Islet precursor cell (in vitro differentiated cells): ENCODE results near the gene CALCR.
"Not testable (repeated sequence)": the region's sequence is repeated elsewhere in the genome, so short reads cannot be mapped to it uniquely, and the experiment has no call there.

Experiments
- DNase-seq: peaks from one replicate; pipeline ENCODE4 v3.0.0-alpha.2; 2018

Gene CALCR

DNA sequence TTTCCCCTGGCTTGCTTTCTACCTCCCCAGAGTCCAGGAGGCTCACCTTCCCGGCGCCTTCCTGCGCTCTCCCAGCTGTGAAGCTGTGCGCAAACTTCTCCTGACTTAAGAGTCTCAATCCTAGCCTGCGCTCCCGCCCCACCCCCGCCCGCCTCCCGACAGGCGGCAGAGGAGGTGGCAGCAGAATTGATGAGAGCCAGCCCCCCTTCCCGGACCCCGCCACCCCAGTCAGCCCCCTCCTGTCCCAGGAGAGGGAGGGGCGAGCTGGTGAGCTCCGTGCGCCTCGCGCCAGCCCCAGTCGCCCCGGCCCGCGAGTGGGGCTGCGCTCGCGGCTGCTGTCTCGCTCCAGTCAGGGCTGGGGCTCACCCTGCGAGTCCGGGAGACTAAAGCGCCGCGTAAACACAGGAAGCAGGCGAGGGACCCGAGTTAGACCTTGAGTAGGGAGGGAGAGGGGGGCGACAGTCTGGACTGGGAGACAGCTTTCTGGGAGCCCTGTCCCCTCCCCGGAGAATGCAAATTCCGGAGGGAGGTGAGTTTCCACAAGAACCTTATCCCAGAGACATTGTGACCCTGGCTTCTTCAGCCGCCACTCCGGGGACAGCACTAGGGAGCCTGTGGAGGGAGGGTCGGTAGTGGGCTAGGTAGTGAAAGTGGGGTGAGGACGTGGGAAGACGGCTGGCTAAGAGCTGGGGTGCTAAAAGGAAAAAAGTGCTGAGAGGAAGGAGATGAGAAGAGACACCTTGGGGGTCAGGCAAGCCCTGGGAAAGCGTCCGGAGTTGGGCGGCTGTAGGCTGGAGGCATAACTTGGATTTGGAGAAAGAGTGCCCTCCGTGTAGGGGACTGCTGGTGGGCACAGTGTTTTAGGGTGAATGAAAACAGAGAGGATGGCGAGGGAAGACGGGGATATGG, at the start of gene CALCR:
Gene CALCR, minus strand, starts transcription at position 79 of the 909 bp plus-strand sequence. CDS start 87,743 bp downstream, outside the sequence.
- DNase-seq = peak; percentile 79

DNA sequence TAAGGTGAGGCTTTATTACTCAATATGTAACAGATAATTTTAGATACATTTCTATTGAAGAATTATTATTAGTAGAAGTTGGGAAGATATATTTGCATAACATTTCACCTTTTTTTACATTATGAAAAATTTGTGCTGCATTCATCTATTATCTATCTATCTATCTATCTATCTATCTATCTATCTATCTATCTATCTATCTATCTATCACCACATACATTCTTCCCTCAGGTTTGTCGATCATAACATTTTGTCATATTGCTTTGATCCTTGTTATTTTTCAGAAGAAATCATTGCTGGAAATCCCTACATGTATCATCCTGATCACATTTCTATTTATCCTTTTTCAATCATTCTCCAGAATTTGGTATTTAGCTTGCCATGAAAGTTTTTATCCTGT, 49.3 kb upstream of the CALCR start:
- DNase-seq = no peak

DNA sequence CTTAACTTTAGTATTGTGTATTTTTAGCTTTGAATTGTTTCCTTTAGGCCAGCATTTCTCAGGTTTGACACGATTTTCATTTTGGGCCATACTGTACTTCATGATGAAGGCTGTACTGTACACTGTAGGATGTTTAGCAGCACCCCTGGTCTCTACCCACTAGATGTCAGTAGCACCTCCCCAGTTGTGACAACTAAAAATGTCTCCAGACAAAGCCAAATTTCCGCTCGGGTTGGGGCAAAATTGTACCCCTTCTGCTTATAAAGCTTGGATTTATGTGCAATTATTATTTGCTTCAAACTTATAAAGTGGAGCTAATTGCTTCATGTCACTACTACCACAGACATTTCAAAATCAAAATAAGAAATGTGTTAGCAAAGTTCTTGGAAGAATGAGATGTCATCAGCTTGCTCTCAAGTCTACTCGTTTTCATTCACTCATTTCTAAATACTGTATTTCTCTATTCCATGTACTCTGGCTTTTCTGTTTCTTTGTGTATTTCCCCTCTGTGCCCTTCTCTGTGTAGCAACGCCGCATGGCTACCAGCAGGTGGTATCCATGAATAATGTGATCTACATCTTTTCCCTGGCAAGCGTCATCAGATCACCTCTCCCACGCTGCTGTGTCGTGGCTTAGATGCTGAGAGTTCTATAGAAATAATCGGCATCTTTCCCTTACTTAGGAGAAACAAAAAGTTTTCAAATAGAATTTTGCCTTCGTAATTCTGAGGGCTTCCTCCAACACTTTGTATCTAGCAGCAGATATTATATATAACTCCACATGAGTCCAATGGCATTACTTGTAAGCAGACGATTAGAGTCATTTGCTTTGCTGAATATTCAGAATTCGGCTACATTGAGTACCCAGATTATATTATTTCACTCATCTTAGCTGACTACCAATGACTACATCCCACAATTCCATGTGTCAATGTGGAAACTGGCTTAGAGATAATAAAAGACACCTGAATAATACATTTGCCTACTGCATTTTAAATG, 47.8 kb upstream of the CALCR start:
- peak; percentile 65 for DNase-seq

DNA sequence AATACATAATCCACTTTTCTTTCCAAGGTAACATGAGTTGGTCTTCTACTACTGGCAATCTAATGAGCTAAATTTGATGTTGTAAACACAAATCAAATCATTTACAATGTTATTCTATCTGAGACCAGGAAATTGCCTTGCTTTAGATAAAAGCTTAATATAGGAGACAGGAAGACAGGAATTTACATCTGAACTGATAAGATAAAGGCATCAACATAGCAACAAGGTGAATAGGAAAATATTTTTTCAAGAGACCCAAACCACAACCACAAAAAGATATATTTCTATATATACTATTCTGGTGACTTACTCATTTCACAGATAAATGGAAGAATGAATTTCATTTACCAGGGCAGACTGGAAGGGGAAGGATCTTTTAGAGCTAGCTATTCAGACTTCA, 46.3 kb upstream of the CALCR start:
- DNase-seq = no peak

DNA sequence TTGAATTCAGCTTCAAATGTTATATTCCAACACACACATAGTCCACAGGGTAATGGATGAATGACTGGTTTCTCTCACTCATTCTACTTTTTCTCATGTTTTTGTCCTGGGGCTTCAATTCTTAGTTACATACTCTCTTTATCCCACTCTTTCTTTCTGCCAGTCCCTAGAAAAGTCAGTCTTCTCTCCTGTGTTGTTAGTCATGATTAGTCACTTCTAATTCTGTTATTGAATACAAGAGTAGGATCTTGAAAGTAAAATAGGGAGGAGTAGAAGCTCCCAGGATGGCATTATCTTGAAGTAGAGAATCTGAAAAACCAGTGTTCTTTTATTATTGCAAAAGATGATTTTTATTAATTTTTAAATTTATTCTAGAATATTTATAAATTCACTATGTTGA, 45.5 kb upstream of the CALCR start:
- no peak for DNase-seq

GRCh38 chr7:93601363-93601762, 26.8 kb upstream of the CALCR start:
- DNase-seq = no peak

GRCh38 chr7:93594250-93594649, 19.7 kb upstream of the CALCR start:
- DNase-seq = no peak

DNA sequence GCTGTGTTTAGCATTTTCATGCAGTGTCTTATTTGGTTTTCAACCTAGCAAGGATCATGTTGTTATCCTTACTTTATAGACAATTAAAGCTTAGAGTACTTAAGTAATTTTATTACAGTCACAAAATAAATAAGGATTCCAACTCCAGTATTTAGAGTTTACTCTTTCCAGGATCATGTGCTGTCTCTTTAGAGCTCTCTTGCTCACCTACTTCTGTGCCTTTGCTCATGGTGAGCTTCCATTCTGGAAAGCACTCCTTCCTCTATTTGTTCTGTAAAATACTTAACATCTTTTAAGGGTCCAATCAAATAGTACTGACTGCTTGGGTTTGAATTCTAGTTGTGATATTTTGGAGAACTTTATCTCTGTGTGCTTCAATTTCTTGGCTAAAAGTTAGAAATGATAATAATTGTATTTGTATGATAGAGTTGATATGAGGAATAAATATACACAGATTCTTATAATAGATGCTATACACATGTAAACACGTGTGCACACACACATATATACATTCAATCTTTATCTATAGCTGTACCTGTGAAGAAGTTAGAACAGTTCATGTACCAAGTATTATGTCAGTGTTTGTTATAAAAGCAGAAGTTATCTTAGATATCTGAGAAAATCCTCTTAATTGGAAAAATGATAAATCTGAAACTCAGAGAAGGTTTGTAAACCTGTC, 18.2 kb upstream of the CALCR start:
- DNase-seq = no peak

GRCh38 chr7:93591224-93592050, 16.9 kb upstream of the CALCR start:
- not testable (repeated sequence) for DNase-seq

GRCh38 chr7:93586479-93586865, 11.9 kb upstream of the CALCR start:
- DNase-seq = not testable (repeated sequence)

- not testable (repeated sequence) for DNase-seq
Observed at GRCh38 chr7:93585694-93586478, 11.4 kb upstream of the CALCR start.

- DNase-seq = no peak
Observed at GRCh38 chr7:93579431-93579830, 4.9 kb upstream of the CALCR start.

DNA sequence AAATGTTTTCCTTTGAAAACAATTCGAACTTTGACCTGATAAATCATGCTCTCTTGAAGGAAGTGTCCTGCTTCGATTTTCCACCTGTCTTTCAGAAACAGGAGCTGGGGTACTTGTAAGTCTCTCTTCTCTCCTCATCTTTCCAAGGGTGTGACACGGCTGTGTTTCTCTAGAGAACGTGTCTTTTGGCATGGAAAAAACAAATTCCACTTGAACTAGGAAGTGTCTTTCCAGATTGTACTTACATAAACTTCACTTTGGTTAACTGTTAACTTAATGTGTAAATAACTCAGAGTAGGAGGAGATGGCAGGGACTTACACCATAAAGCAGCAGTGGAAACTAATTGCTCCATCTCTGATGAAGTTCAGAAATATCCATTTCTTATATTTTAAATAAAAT, 4.2 kb upstream of the CALCR start:
- DNase-seq = no peak

- DNase-seq = peak; percentile 91
Observed at GRCh38 chr7:93575555-93576399, 1.3 kb upstream of the CALCR start.

GRCh38 chr7:93574269-93574645, 267 bp downstream of the CALCR start:
- DNase-seq = peak; percentile 61

DNA sequence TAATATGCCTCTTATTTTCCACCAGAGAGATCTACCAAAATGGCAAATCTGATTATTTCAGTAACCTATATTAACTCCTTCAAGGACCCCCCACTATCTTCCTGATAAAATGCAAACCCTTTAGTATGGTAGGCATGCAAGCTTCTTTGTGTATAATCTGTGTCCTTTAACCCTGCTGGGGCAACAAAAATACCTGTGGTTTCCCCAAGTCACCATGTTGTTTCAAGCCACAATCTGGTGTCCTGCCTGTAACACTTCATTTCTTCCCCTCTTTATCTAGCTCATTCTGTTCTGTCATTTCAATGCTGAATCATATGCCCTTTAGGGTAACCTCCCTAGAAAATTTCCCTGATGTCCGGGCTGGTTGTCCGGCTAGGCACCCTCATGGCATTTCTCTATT, 5.3 kb downstream of the CALCR start:
- DNase-seq = no peak

DNA sequence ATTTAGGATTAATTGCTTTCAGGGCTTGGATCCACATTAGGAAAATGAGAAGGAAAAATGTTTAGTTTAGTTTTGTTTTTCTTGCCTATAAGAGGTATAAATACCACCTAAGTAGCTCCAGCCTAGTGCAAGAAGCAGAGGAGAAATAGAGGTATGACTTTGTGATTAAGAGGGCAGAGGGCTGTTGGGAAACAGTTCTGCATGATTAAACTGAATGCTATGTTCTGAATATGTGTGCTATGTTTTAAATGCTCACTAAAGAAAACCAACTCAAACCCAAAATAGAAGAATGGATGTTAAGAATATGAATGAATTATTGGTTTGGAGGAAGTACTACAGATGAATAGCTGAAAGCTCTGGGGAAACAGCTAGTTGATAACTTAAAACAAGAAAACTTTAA, 7.6 kb downstream of the CALCR start:
- DNase-seq = no peak

GRCh38 chr7:93563584-93563983, 10.9 kb downstream of the CALCR start:
- DNase-seq = no peak

DNA sequence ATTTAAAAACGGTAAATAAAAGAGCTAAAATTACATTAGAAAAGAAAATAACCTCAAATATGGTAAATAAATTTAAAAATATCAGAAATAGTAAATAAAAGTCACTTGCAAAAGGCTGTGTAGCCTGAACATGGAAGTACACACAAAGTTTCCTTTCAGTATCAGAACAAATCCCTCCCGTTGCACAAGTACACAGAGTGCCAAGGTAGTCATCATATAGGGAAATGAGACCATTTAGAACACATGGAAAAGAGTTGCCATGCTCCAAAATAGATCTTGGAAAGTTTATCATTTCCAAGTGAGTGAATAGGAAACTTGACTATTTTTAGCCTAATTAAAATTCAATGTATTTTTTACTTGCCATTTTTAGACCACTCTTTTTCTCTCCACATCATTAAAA, 11.6 kb downstream of the CALCR start:
- DNase-seq = no peak

DNA sequence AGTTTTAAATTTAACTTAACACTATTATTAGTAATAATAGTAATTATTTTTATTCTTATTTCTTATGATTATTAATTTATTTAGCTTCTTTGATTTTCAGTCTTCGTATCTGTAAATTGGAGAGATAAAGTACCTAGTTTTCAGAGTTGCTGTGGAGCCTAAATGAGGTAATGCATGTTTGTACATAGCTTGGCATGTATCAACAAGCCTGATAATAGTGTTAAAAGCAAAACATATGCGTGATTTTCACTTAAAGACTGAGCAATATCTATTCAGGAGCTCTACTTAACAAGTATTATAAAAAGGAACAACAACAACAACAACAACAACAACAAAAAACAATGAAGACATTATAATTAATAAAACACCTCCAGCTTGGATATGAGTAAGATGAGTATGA, 12.4 kb downstream of the CALCR start:
- DNase-seq = no peak
